NCI-H526 treated with DMSO at 0.1 percent for 48 hours (cell line): ENCODE data around the gene VMP1.
"Not testable (repeated sequence)": the region's sequence is repeated elsewhere in the genome, so short reads cannot be mapped to it uniquely, and the experiment has no call there.

Experiments used
- DNase-seq: peaks from one replicate; lab custom pipeline; 2025; lab: John Stamatoyannopoulos, UW

The VMP1 gene

DNA sequence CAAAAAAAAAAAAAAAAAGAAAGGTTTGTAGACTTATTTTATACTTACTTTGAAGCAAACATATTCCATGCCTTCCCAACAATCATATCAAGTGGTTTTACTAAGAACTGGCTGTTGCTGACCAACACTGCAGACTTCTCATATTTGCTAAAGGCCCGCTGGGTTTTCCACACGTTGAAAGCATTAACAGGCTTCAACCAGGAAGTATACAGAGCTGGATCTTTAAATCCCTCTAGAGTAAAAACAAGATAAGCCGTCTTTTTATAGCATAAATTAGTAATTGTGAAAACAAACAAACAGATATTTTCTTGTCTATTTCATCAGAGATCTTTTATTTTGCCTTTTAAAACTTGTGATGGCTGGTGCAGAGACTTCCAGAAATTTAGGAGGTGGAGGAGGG lies 156.2 kb downstream of the VMP1 start:
- DNase-seq: no peak

DNA sequence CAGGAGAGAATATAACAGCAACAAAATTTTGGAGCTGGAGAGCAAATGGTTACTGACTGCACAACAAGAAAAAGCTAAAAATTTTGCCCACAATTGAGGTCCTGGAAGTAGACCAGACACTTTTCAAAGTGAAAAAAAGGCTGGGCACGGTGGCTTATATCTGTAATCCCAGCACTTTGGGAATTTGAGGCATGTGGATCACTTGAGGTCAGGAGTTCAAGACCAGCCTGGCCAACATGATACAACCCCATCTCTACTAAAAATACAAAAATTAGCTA lies 162.4 kb downstream of the VMP1 start:
- DNase-seq: no peak

DNA sequence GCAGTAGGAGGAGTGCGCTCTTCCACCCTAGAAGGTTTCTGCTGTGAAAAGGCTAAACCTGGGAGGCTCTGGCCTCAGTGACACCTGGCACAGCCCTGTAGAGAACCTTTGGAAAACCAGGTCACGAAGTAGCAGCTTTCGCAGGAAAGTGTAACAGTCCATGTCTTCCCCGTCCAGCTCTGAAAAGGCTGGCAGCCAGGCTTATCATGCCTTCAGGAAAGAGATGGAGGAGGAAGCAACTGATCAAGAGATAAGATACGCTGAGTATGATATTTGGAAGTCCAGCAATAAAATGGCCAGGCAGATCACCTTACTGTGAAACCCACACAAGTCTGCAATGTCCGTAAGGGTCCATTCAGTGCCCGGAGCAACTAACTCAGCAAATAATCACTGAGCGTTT lies 163.0 kb downstream of the VMP1 start:
- DNase-seq: no peak

DNA sequence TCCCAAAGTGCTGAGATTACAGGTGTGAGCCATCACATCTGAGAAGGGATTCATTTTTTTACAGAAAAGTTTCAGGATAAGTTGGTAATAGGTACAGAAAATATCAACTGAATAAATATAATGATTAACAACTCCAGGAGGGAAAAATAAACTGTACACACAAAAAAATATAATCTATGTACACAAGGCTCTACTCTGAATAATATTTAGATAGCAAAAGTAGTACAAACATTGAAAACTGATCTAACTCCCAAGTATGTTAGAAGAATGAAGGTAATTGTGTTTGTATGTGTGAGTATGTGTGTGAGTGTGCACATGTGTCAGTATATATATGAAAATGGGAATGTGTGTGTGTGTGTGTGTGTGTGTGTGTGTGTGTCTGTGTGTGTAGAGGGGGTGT lies 164.9 kb downstream of the VMP1 start:
- peak; percentile 83 for DNase-seq

DNA sequence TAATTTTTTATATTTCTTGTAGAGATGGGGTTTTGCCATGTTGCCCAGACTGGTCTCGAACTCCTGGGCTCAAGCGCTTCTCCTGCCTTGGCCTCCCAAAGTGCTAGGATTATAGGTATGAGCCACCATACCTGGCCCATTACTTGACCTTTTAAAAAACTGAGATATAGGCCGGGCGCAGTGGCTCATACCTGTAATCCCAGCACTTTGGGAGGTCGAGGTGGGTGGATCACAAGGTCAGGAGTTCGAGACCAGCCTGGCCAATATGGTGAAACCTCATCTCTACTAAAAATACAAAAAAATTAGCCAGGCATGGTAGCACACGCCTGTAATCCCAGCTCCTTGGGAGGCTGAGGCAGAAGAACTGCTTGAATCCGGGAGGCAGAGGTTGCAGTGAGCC lies 166.0 kb downstream of the VMP1 start:
- not testable (repeated sequence) for DNase-seq

DNA sequence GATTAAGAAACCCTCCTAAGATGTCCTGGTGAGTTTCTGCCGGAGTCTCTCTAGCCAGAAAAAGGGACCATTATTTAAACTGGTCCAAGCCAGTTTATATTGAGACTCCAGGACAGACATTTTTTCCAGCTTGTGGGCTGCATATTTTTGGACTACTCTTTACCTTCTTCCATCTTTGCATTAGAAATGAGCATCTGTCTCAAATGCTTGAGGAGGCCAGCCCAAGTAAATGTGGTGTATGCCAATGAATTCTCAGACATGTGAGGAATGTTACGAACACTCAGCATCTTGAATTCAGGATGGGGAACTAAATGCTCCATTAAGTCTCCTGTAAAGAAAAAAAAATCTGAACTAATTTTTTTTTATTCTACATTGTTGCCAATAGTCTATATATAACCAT lies 166.9 kb downstream of the VMP1 start:
- DNase-seq: no peak

DNA sequence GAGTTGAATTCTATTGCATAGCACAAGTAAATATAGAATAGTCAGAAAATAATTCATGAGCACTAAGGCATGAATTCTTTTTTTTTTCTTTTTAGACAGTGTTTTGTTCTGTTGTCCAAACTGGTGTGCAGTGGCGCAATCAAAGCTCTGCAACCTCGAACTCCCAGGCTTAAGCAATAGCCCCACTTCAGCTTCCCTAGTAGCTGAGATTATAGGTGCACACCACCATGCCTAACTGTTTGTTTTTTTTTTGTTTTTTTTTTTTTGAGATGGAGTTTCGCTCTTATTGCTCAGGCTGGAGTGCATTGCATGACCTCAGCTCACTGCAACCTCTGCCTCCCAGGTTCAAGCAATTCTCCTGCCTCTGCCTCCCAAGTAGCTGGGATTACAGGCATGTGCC lies 168.7 kb downstream of the VMP1 start:
- no peak for DNase-seq

DNA sequence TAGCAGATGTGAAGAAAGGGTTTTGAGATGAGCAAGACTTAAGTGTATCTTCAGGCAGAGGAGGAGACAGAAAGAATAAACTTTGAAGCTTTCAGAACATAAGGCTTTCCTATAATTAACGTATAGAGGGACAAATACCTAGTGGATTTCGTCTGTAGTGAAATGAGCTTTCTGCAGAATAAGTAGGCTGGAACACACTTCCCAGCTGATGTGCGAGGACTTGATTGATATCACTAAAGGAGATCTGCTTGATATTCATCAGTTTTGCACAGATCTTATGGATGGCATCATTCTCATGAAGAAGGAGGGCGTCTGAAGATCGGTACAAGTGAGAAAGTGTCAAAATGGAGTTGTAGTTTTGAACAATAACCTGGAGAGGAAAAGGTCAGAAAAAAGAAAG lies 170.5 kb downstream of the VMP1 start:
- no peak for DNase-seq

DNA sequence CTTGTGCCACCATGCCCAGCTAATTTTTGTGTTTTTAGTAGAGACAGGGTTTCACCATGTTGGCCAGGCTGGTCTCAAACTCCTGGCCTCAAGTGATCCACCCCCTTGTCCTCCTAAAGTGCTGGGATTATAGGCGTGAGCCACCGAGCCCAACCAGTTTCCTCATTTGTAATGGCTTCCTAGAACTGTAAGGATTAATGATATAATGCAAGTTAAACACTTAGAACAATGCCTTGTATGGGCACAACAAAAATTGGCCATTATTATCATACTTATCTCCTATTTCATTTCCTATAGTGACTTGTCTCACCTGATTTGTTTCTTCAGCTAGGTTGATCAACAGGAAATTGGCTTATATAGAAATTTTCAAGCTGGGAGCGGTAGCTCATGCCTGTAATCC lies 171.2 kb downstream of the VMP1 start:
- no peak for DNase-seq

DNA sequence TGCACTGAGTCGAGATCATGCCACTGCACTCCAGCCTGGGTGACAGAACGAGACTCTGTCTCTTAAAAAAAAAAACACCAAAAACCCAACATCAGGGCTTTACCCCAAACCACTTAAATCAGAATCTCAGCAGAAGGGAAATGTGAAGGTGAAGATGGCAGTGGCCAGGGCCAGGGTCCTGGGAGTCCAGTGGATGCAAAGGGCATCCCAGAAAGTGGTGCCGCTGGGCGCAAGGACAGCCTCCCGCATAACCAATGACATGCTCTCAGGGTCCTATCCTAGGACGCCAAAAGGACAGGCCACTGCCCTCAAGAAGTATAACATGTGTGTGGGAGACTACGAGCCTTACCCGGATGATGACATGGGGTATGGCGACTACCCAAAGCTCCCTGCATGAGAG lies 177.4 kb downstream of the VMP1 start:
- DNase-seq: no peak

DNA sequence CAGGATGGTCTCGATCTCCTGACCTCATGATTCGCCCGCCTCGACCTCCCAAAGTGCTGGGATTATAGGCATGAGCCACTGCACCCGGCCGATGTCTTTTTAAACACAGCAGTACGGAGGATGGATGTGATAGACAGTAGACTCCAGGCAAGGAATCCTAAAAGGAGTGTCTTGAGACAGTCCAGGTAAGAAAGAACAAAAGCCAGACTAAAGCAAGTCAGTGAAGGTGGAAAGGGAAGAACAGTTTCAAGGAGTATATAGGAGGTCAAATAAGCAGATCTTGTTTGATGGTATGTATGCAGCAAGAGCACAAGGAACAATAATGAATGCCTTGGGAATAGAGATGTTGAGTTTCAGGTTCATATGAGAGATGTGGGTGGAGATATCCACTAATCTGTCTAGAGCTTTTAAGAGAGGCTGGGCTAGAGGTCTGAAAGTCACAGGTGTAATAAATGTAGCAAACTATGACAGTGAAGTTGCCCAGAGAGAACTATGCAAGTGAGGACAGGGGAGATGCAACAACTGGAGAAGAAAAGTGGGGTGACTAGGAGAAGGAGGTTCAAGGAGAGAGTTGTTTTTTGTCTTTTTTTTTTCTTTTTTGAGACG lies 180.8 kb downstream of the VMP1 start:
- no peak for DNase-seq

DNA sequence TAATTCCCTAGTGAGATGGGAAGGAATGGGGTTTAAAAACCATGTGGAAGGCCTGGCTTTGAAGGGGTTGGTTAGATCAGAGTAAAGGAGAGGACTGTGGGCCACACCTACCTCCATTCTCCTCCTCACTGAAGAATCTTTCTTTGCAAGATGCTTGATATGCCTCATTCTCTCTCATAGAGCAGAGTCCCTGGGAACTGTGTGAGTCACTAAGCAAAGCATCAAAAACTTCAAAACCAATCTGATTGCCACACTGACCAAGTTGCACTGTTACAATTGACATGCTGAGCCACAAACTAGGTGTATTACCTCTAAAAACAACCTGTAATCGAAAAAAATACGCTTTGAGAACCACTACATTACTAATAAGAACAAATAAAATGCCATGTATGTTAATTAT lies 183.3 kb downstream of the VMP1 start:
- DNase-seq: no peak
